ENCODE results near the gene ABCA5. TPM values are rescaled to one million over a fixed set of nuclear protein-coding genes. Genes with fewer than 3 reads are reported as not detected.
"Not testable (repeated sequence)": the region's sequence is repeated elsewhere in the genome, so short reads cannot be mapped to it uniquely, and the experiment has no call there.

The ABCA5 gene
- total RNA-seq, 1 experiment from 2014 or later = 18.6 TPM

DNA sequence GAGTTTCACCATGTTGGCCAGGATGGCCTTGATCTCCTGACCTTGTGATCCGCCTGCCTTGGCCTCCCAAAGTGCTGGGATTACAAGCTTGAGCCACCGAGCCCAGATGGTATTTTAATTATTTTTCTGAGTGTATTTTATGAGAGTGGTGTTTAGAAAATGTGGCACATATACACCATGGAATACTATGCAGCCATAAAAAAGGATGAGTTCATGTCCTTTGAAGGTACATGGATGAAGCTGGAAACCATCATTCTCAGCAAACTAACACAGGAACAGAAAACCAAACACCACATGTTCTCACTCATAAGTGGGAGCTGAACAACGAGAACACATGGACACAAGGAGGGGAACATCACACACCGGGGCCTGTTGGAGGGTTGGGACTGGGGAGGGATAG lies 50.7 kb downstream of the ABCA5 start:
- DNase-seq (ENCODE audit: low spot score); in situ Hi-C loops (cut with HindIII; ENCODE audit: low sequenced_read_pairs): not testable (repeated sequence)

DNA sequence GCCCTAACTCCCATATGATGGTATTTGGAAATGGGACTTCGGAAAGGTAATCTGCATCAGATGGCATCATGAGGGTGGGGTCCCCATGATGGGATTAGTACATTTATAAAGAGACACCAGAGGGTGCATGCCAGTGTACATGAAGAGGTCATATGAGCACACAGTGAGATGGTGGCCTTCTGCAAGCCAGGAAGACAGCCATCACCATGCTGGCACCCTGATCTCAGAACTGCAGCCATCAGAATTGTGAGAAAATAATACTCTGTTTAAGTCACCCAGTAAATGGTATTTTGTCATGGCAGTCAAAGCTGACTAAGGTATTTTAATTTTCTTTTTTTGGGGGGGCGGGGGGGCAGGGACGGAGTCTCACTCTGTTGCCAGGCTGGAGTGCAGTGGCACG lies 51.2 kb downstream of the ABCA5 start:
- in situ Hi-C loops (cut with HindIII; ENCODE audit: low sequenced_read_pairs) = no loop called here
- DNase-seq (ENCODE audit: low spot score) = no peak

- in situ Hi-C loops (cut with HindIII; ENCODE audit: low sequenced_read_pairs) = no loop called here
- DNase-seq (ENCODE audit: low spot score) = no peak
These were observed 55.9 kb downstream of the ABCA5 start for GRCh38 chr17:69271023-69271422.

DNA sequence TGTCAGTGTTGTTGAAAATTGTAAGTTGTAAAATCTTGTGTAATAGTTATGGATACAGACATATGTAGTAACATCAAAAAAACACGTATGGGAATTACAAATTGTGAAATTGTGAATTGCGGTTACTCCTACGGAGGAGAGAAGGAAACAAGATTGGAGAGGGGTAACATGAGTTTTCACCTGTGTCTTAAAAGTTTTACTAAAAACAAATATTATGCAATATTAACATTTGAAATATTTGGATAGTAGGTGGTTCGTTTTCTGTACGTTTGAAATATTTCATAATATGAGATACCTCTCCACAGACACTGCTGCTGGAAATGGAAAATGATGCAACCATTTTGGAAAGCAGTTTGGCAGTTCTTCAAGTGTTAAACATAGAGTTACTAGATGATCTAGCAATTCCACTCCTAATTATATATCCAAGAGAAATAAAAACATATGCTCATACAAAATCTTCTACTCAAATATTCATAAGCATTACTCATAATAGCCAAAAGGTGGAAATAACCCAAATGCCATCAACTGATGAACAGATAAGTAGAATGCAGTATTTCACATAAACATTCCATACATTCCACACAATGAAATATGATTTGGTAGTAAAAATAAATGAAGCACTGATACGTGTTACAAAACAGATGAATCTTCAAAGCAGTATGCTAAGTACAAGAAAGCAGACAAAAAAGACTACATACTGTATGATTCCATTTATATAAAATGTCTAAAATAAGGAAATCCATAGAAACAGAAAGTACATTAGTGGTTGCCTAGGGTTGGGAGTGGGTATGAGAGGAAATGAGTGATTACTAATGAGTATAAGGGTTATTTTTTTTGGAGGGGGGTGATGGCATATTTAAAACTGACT lies 57.6 kb downstream of the ABCA5 start:
- in situ Hi-C loops (cut with HindIII; ENCODE audit: low sequenced_read_pairs) = no loop called here
- no peak for DNase-seq (ENCODE audit: low spot score)

DNA sequence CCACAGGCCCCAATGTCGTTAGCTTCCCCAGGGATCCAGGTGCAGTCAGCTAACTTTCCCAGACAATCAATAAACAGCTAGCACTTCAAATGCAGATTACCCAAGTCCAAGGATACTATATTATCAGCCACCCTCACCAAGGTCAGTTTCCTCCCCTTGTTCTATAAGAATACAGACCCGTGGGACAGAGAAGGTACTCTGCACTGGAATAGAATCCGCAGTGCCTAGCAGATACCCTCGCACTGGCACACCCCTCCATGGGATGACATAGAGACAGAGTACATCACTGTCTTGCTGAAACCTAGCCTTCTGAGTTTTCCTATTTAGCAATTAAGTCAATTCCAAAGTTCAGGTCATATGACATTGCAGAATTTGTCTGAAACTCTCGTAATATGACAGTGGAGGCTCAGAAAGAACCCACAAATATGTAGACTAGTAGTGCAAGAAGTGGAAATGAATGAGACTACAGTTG lies 58.4 kb downstream of the ABCA5 start:
- DNase-seq (ENCODE audit: low spot score) = no peak
- in situ Hi-C loops (cut with HindIII; ENCODE audit: low sequenced_read_pairs) = no loop called here

GRCh38 chr17:69267219-69267618 lies 59.7 kb downstream of the ABCA5 start:
- in situ Hi-C loops (cut with HindIII; ENCODE audit: low sequenced_read_pairs) = no loop called here
- DNase-seq (ENCODE audit: low spot score) = no peak

DNA sequence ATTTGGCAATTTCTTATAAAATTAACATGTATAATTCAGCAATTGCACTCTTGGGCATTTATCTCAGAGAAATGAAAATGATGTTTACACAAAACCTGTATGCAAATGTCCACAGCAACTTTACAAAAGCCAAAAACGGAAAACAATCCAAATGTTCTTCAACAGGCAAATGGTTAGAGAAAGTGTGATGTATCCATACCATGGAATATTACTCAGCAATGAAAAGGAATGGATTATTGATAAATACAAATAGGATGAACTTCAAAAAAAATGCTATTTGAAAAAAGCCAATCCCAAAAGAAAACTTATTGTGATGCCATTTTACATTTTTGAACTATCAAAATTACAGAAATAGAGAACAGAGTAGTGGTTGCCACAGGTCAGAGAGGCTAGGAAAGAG lies 61.1 kb downstream of the ABCA5 start:
- in situ Hi-C loops (cut with HindIII; ENCODE audit: low sequenced_read_pairs) = no loop called here
- no peak for DNase-seq (ENCODE audit: low spot score)

DNA sequence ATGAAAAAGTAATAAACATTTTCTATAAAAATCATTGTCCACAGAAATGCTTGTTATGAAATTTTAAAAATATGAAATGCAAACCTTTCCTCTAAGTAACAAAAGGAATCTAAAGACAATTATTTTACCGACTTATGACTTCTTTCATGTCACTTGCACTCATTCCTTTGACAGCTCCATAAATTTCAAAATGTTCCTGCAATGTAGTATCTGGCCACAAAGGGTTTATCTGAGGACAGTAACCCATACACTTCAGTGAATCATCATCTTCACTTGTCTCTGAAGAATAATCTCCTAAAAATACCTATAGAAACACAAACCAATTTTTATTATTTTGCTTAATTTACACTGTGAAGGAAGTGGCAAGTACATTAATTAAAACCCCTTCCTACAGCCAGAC lies 72.7 kb downstream of the ABCA5 start:
- DNase-seq (ENCODE audit: low spot score) = no peak
- in situ Hi-C loops (cut with HindIII; ENCODE audit: low sequenced_read_pairs) = no loop called here

GRCh38 chr17:69250641-69251040 lies 76.3 kb downstream of the ABCA5 start:
- in situ Hi-C loops (cut with HindIII; ENCODE audit: low sequenced_read_pairs) = no loop called here
- DNase-seq (ENCODE audit: low spot score) = no peak

DNA sequence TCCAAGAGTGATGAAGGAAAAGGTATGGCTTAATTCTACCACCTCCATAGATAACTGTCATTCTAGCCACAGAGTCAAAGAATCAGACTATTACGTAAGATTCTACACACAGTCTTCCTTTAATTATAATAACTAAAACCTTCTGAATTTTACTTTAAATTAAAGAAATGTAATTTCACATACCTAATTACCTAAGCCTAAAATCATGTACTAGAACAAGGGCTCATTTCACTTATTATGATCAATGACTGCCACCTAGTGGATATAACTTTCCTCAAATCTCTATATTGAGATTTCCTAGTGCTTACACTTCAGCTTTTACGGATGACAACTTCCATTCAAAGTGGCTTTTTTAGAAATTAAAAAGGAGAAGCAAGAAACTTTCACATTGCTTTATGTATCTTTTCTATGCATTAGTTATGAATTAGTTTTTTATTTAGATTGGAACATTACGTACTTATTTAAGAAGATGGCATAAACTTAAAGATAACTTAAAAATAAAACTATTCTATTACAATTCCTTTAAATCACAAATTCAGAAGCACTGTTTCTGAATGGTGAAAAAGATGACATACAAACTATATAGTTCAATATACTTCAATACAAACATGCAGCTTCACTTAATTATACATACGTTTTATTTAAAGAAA lies 80.1 kb downstream of the ABCA5 start:
- in situ Hi-C loops (cut with HindIII; ENCODE audit: low sequenced_read_pairs) = no loop called here
- peak; percentile 71 for DNase-seq (ENCODE audit: low spot score)

DNA sequence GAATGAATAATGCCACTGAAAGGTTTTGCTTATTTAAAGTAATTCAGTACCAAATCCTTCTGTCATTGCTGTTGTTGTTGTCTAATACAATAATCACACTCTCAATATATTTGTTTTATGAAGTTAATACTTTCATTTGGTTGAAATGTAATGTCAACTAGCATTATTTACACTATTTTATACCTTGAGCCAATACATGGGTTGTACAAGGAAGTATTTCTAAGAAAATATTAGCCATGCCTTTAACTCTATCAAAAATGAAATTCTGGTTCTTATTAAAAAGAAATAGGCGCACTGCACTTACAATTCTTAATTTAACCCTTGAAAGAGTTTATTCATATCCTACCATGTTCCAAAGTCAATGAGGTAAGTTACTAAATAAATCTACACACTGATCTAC lies 80.7 kb downstream of the ABCA5 start:
- in situ Hi-C loops (cut with HindIII; ENCODE audit: low sequenced_read_pairs) = no loop called here
- no peak for DNase-seq (ENCODE audit: low spot score)

DNA sequence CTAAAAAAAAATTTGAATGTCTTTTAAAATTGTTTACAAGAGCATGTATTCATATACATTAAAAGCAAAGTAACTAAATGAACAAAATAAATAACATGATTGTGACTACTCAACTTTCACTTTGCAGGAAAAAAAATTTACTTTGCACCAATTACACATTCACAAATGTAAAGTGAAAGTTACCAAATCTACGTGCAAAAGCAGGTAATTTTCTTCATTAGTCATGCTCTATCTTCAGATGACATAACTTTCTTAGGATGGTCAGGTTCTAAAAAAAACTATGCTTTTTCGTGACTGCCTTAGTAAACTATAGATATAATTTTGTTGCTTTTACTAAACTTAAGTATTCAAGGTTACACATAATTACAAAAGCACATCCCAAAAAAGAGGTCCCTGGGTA lies 81.3 kb downstream of the ABCA5 start:
- in situ Hi-C loops (cut with HindIII; ENCODE audit: low sequenced_read_pairs) = no loop called here
- DNase-seq (ENCODE audit: low spot score) = no peak

DNA sequence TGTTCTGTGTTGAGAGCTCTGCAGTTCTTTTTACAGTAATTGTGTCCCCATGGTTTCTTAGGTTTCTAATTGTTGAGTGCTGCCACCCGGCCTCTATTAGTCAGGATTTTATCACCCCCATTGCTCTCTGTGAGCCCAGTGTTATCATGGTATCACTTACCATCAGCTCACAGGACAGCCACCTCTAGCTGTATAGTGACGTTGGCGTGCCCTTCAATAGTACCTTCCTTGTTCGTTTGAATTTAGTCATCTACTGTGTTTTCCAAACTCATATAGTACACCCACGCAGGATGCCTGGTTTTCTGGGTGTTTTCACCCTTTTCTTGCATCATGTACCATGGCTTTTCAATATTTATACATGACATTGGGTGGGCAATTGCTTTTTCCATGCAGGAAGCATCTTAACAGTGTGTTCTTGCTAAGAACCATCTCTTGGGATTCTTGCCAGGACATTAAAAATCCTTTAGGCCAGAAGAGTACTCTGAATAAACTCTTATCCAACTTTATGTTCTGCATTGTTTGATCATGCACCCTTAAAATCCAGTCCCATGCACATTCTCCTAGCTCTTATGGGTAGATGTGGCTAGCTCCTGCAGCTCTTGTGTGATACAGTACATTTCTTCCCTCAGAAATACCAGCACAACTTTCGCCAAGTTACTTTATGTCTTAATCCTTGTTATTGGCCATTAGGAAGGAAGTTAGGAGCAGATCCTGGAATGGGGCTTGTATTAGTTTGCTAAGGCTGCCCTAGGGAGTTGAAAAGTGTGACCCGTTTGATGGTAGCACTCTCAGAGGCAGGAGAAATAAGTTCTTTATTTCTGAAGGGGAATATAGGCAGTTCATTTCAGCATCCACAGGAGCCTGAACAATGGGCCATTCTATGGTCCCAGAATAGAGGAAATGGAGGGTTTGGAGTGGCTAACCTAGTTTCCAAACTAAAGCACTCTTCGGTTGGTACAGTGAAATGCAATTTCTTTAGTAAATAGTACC lies 87.0 kb downstream of the ABCA5 start:
- in situ Hi-C loops (cut with HindIII; ENCODE audit: low sequenced_read_pairs) = no loop called here
- no peak for DNase-seq (ENCODE audit: low spot score)

- in situ Hi-C loops (cut with HindIII; ENCODE audit: low sequenced_read_pairs) = no loop called here
- no peak for DNase-seq (ENCODE audit: low spot score)
These were observed 90.0 kb downstream of the ABCA5 start for GRCh38 chr17:69236946-69237345.

DNA sequence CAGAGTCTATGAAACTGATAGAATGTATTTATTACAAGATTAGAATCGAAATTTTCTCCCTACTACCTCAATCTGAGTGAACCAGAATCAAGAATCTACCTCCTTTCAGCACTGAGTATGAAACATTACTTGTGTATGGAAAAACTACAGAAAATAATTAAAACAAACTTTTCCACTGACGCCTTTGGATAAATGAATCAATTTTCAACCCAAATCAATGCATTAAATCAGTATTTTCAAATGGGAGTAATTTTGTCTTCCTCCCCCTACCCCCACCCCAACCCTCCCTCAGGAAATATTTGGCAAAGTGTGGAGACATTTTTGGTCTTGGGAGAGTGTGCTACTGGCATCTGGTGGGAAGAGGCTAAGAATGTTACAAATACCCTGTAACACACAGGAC lies 90.5 kb downstream of the ABCA5 start:
- in situ Hi-C loops (cut with HindIII; ENCODE audit: low sequenced_read_pairs) = no loop called here
- no peak for DNase-seq (ENCODE audit: low spot score)

GRCh38 chr17:69235338-69236058 lies 91.4 kb downstream of the ABCA5 start:
- in situ Hi-C loops (cut with HindIII; ENCODE audit: low sequenced_read_pairs) = no loop called here
- DNase-seq (ENCODE audit: low spot score) = peak; percentile 58

- DNase-seq (ENCODE audit: low spot score) = no peak
- in situ Hi-C loops (cut with HindIII; ENCODE audit: low sequenced_read_pairs) = no loop called here
These were observed 94.3 kb downstream of the ABCA5 start for GRCh38 chr17:69232650-69233049.

- DNase-seq (ENCODE audit: low spot score) = no peak
- in situ Hi-C loops (cut with HindIII; ENCODE audit: low sequenced_read_pairs) = no loop called here
These were observed 95.4 kb downstream of the ABCA5 start for GRCh38 chr17:69231521-69231920.

GRCh38 chr17:69230939-69231338 lies 96.0 kb downstream of the ABCA5 start:
- in situ Hi-C loops (cut with HindIII; ENCODE audit: low sequenced_read_pairs) = no loop called here
- DNase-seq (ENCODE audit: low spot score) = no peak
